Bronchial epithelial cell (primary cell): Measurements from ENCODE around the gene AADAT. TPM values are rescaled to one million over a fixed set of nuclear protein-coding genes. Genes with fewer than 3 reads are reported as not detected.

Source experiments
- DNase-seq: peaks from one replicate; pipeline ENCODE4 v3.0.0-alpha.2; 2010; ENCODE audit warnings: low read depth
- FAIRE-seq: peaks from 2 replicates; lab custom pipeline; 2011; peaks lifted over from hg19 to GRCh38; lab: Jason Lieb, UNC
- H3K27me3 ChIP-seq: 2 replicates; pipeline ENCODE4 v1.5.1; 2011; ENCODE audit warnings: low read length; ENCODE audit not compliant: control insufficient read depth, insufficient read depth
- H3K36me3 ChIP-seq: 2 replicates; pipeline ENCODE4 v1.5.1; 2011; ENCODE audit warnings: low read length; ENCODE audit not compliant: control insufficient read depth, insufficient read depth
- H3K4me3 ChIP-seq: 2 replicates; pipeline ENCODE4 v1.5.1; 2011; ENCODE audit warnings: mild to moderate bottlenecking, low read depth, low read length, control low read depth
- total RNA-seq: library from RNA; depleted of rRNA; stranded (reverse); fragments of >200 nt; gene quantifications from 2 replicates; pipeline ENCODE4 v1.2.1, GENCODE V29; 2014
- TF ChIP-seq, protein P1 (sequence below): IDR thresholded peaks from 2 replicates; pipeline ENCODE4 v1.5.1; 2011; ENCODE audit warnings: mild to moderate bottlenecking, moderate library complexity, low read length, control low read depth, inconsistent platforms; ENCODE audit not compliant: insufficient read depth, severe bottlenecking

Gene AADAT
- total RNA-seq, 1 donor from 2014 or later: 1.1 TPM

DNA sequence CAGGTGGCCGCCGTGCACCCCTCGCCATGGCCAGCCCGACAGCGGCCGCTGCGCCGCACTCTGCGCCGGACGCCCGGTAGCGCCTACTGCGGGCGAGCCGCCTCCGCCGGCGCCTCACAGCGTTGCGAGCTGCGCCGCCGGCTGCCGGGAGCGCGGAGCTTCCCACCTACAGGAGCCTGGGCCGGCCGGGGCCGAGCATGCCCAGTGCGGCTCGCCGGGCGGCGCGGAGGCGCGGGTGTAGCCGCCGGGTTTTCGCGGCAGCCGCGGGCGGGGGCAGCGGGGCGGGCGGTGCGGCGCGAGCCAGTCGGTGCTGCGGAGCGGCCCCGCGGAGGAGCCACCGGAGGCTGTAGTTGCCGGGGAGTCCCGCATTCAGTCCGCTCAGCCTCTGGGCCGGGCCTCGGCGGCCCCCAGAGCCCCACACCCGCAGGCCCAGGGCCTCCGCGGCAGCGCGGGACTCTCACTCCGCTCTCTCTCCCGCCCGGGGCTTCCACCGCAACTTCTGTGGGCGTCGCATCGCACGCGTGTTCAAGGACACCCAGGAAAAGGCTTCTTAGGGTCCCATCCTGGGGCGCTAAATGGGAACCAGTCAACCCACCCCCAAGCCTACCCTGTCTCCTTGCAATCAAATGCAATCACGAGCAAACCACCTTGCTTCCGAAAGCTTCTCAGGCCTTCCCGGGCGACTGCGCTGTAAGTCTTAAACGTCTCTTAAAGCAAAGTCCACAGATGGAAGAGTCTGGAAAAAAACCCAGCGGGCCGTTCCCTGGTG is 63.3 kb downstream of the AADAT start, which contains the start of gene MFAP3L:
MFAP3L (minus strand) TSS at position 143 of the 769 bp plus-strand sequence. CDS start 20,518 bp downstream, outside the sequence.
- peak within 1 kb of the TSS; percentile 57 for H3K4me3 ChIP-seq
- FAIRE-seq (no peak), DNase-seq (peak; percentile 71)
- no peaks in the 10 kb centered on the region for H3K36me3 ChIP-seq
- no peaks in the 10 kb centered on the region for H3K27me3 ChIP-seq
- TF ChIP-seq, protein P1, sequence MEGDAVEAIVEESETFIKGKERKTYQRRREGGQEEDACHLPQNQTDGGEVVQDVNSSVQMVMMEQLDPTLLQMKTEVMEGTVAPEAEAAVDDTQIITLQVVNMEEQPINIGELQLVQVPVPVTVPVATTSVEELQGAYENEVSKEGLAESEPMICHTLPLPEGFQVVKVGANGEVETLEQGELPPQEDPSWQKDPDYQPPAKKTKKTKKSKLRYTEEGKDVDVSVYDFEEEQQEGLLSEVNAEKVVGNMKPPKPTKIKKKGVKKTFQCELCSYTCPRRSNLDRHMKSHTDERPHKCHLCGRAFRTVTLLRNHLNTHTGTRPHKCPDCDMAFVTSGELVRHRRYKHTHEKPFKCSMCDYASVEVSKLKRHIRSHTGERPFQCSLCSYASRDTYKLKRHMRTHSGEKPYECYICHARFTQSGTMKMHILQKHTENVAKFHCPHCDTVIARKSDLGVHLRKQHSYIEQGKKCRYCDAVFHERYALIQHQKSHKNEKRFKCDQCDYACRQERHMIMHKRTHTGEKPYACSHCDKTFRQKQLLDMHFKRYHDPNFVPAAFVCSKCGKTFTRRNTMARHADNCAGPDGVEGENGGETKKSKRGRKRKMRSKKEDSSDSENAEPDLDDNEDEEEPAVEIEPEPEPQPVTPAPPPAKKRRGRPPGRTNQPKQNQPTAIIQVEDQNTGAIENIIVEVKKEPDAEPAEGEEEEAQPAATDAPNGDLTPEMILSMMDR: no peak

DNA sequence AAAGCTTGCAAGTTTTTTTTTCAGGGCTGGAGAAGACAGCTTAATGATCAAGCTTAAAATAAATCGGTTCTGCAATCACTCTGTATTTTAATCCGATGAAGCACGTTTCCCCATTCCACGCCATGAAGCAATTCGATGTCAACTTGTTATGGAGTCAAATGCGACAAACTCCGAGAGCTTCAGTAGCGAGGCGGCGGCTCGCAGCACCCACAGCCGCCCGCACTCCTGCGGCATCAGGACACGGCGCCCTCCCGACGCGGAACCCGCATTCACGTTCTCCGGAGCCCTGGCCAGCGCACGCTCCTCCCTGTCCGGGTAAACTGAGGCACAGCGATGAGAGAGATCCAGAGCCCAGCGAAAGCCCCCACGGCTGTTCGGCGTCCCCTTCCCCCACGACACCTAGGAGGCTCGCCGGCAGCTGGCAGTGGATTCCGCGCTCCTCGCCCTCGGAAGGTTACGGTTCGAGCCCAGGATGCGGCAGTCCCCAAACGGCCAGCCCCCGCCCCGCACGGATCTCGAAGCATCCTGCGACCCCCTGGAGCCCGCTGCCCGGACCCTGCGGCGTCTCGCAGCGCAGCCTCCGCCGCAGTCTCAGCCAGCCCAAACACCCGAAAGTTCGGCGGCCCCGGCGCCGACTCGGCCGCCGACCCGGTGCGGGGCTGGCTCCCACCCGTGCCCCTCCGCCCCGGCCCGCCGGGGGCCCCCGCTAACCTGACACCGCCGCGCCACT is 64.1 kb downstream of the AADAT start:
- DNase-seq (no peak), FAIRE-seq (no peak)
- TF ChIP-seq, protein P1: no peak
- Histone ChIP-seq H3K27me3 (no peaks in the 10 kb centered on the region), H3K4me3 (peak overlapping the region; percentile 57), H3K36me3 (no peaks in the 10 kb centered on the region)

DNA sequence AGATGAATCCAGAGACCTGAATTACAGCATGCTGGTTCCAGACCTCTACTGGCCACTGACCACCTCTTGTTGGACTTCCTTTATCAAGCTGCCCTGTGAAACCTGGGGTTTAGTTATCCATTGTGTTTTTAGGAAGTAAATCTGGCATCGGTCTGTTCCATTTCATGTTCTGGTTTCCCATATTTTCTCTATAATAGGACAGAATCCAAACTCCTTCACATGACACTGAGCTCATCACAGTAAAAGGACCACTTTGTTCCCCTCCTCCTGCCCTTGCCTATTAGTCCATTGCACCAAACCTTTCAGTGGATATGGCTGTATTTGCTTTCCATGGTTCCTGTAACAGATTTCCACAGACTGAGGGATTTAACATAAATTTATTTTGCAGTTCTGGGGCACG is 67.5 kb downstream of the AADAT start:
- H3K27me3 ChIP-seq: no peaks in the 10 kb centered on the region
- H3K4me3 ChIP-seq: no peak overlapping the region
- DNase-seq: no peak
- FAIRE-seq: no peak
- TF ChIP-seq, protein P1: no peak
- H3K36me3 ChIP-seq: no peaks in the 10 kb centered on the region

DNA sequence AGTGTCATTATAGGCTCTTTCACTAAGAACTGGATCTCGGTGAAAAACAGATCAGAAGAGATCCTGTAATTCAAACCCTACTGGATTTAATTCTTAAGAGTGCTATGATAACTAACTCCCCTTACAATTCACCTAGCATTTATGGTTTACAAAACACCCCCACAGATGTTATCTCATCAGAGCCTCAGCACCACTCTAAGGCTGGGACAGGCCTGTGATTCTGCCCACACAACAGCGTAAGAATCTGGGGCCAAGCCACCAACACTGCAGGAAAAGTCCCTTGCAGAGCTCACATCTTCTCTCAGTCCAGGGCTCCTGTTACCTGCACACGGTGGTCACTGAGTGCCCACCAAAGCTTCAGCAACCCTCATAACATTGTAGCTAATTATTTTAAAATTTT is 72.5 kb downstream of the AADAT start:
- H3K4me3 ChIP-seq: no peak overlapping the region
- no peaks in the 10 kb centered on the region for H3K27me3 ChIP-seq
- DNase-seq (no peak), FAIRE-seq (no peak)
- TF ChIP-seq, protein P1: no peak
- no peaks in the 10 kb centered on the region for H3K36me3 ChIP-seq

DNA sequence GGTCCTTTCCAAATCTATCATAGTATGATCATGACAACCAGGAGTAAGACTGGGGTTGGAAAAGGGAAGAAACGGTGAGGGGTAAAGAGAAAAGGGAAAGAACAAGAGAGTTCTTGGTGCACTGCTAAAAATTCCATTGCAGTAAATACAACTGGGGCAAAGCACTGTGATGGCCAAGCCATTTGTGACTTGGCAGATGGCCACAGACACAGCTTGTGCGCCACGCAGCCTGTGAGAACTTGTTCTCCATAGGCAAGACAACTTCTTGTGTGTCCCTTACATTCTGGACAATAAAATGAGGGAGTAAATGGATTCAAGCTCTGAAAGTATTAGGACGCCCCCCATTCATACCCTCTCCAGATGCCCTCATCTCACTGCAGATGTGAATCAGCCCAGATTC is 74.5 kb downstream of the AADAT start:
- DNase-seq: no peak
- no peak for FAIRE-seq
- Histone ChIP-seq H3K36me3 (no peaks in the 10 kb centered on the region), H3K27me3 (no peaks in the 10 kb centered on the region), H3K4me3 (no peak overlapping the region)
- TF ChIP-seq, protein P1: no peak
